GM21423 (cell line): ENCODE results near the gene SUSD6.
"Not testable (repeated sequence)": the region's sequence is repeated elsewhere in the genome, so short reads cannot be mapped to it uniquely, and the experiment has no call there.

Experiments
- ATAC-seq: cut with Tn5 transposase; IDR thresholded peaks from one replicate; pipeline ENCODE4 v1.9.1; 2021; ENCODE audit warnings: mild to moderate bottlenecking, moderate library complexity; ENCODE audit not compliant: unreplicated experiment

Gene SUSD6

GRCh38 chr14:69711065-69711464, 99.7 kb downstream of the SUSD6 start:
- no peak for ATAC-seq

DNA sequence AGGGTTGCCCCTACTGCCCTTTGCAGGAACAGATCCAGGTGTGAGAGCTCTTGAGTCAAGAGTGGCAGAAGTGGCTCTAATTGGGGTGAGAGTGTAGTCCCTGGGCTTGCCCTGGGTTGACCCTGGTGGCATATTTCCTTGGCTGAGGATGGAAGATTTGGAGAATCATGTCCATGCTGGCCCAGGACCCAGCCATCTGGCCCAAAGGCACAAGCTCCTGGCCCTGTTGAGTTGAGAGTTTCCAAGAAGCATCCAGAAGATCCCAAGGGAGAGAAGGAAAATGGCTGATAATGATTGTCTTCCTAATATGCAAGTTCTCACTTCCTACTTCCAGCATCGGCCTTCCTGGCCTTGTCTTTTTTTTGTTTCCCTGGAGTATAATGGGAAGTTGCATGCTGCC, 100.1 kb downstream of the SUSD6 start:
- ATAC-seq = no peak

- no peak for ATAC-seq
Observed at GRCh38 chr14:69711881-69712560, 100.6 kb downstream of the SUSD6 start.

- ATAC-seq = no peak
Observed at GRCh38 chr14:69712599-69713088, 101.2 kb downstream of the SUSD6 start.

GRCh38 chr14:69713209-69713781, 101.9 kb downstream of the SUSD6 start:
- ATAC-seq = no peak

GRCh38 chr14:69713993-69714679, 102.7 kb downstream of the SUSD6 start:
- no peak for ATAC-seq

DNA sequence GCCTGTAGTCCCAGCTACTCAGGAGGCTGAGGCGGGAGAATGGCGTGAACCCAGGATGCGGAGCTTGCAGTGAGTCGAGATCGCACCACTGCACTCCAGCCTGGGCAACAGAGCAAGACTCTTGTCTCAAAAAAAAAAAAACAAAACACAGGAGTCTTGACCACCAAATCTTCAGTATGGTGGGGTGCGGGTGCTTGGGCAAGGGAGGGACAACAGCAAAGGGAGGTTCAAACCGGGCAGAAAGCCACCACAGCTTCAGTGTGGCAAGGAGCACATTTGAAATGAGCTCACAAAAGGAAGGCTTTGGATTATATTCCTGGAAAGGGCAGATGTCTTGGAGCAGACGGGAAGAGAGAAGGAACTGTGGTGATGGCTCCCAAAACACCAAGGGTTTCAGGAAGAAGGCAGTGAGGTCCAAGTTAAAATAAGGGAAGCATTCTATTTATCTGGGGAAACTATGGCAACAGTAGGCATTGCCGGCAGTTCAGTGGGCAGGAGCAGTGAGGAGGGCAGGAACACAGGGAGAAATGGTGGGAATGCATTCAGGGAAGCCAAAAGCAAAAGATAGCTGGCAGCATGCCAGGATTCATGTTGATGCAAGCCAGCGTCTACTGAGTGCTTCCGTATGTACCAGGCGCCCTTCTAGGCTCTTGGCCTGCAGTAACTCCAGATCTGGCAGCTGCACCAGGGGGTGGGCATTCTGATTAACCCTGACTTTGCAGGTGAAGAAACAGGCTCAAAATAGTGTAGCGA, 104.5 kb downstream of the SUSD6 start:
- no peak for ATAC-seq

DNA sequence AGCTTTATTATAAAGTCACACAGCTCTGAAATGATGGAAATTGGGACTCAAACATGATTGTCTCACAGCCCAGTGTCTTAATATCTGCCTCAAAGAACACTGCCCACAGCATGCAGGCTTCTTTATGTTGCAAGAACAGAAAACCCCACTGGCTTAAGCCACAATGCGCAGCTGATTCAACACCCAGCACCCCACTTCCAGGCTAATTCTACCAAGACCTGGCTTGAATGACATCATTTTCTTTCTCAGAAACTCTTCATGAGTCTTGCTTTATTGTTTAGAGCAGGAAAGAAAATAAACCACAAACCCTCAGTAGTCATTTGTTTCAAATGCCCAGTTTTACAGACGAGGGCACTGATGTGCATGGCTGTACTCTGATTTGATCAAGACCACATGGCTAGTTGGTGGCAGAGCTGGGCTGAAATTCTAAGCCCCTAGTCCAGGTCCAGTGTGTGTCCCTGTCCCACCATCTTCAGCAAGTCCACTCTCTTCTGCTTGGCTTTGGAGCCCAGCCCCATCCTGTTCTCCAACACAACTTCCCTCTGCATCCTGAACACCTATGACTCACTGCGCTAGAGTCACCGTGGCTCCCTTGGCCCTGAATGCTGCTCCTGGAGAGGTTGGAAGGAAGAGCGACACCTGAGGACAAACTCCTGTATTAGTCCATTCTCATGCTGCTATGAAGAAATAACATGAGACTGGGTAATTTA, 105.2 kb downstream of the SUSD6 start:
- no peak for ATAC-seq

DNA sequence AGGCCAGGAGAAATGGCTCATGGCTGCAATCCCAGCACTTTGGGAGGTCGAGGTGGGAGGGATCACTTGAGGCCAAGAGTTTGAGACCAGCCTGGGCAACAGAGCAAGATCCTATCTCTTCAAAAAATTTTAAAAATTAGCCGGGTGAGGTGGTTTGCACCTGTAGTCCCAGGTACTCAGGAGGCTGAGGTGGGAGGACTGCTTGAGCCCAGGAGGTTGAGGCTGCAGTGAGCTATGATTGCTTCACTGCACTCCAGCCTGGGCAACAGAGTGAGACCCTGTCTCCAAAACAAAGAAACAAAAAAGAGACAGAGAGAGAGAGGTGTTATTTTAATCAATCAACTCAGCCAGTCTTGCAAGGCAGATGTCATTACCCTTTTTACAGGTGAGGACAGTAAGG, 107.2 kb downstream of the SUSD6 start:
- ATAC-seq = not testable (repeated sequence)

DNA sequence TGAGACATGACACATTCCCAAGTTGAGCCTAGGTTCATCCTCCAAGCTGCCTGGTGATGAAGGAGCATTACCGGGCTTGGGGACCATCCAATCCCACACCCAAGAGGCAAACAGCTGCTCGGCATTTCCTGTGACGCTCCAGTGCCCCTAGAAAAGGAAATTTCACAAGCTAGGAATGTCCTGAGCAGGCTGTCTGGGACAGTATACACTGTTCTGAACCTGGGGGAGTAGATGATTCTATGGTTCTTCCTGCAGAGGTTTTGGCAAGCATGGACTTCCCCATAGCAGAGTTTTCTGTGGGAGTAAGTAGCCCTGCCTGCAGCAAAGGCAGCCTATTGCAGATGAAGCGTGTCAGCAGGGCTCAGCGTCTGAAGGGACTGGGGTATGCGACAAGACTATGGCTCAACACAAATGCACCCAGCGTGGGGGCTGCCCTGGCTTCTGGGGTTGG, 108.1 kb downstream of the SUSD6 start:
- ATAC-seq = no peak

DNA sequence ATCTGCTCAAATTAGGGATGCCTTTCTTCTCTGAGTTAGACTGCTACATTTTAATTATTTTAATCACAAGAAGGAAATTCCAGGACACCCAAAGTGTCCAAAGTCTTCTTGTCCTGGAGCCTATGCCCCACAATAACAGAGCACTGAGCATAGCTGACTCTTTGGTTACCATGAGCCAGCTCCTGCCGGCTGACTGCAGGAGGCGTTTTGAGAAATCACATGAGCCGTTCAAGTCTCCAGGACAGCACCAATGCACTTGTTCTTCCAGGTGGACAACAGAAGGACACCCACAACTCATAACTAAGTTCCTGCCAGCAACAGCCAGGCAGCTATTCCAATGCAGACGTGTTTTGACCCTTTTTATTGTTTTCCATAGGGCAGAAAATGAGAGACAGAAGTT, 109.5 kb downstream of the SUSD6 start:
- ATAC-seq = no peak

GRCh38 chr14:69726761-69727511, 115.5 kb downstream of the SUSD6 start:
- peak; percentile 85 for ATAC-seq

- ATAC-seq = no peak
Observed at GRCh38 chr14:69727860-69728259, 116.5 kb downstream of the SUSD6 start.

GRCh38 chr14:69731919-69732598, 120.7 kb downstream of the SUSD6 start:
- ATAC-seq = not testable (repeated sequence)

- ATAC-seq = not testable (repeated sequence)
Observed at GRCh38 chr14:69736405-69736804, 125.0 kb downstream of the SUSD6 start.

DNA sequence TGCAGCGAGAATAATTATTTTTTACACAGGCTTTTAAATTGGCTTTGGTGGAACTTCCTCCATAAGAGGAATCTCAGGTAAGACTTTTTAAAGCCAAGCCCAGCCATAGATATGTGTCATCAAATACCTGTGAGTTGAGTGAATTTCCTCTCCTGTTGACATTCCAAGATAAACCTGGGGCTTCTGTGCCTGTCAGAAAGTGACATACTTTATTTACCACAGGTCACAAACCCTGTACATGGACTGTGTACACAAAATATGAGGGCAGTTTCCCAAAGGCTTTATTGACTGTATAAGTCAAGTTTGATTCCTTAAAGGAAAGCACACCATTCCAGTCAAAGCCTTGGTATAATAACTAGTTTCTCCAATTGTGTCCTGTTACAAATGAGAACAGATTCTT, 129.7 kb downstream of the SUSD6 start:
- ATAC-seq = no peak

DNA sequence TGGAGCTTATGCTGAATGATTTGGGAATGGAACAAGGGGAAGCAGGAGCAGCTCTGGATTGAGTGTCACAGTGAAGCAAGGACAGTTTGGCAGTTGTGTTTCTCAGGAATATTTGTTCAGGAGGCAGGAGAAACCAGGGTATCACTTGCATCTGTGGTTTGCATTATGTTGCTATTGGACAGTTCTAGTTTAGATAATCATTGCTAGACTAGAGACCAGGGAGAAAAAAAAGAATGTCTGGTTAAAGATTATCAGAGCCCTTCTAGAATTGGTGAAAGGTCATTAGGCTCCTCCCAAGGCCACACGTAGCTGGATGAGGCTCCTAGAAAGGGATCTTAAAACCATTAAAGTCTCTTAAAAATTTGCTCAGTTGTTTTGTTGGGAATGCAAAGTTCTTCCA, 138.6 kb downstream of the SUSD6 start:
- peak; percentile 64 for ATAC-seq

DNA sequence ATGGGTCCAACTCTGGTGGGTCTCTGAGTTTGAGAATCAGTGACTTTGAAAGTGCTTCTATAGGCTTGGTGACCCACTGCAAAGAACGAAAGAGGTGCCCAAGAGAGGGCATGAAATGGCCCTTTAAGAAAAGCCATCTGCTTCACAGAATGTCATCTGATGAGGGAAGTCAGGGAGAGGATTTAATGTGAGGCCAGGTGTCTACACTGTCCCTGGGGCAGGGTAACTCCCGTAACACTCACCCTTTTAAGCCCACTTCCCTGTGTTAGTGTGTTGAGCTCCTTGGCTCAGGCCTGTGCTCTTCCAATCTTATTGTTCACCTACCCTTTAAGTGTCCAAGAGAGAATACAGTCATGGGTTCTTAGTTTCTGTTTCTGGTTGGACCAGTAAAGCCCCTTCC, 139.1 kb downstream of the SUSD6 start:
- no peak for ATAC-seq

GRCh38 chr14:69752773-69753172, 141.4 kb downstream of the SUSD6 start:
- ATAC-seq = no peak
